Astrocyte (in vitro differentiated cells and primary cell): ENCODE measurements around the gene ATOSA. TPM values are rescaled to one million over a fixed set of nuclear protein-coding genes. Genes with fewer than 3 reads are reported as not detected.

Experiments used
- DNase-seq: peaks from one replicate; pipeline ENCODE4 v3.0.0-alpha.2; 2010; ENCODE audit warnings: low read depth
- FAIRE-seq: peaks from 2 replicates; lab custom pipeline; 2011; peaks lifted over from hg19 to GRCh38; lab: Jason Lieb, UNC
- H2AFZ ChIP-seq: 2 replicates; pipeline ENCODE4 v1.6.0; 2012; ENCODE audit warnings: low read depth, low read length, inconsistent platforms
- H3K27ac ChIP-seq: 2 replicates; pipeline ENCODE4 v1.5.1; 2011; ENCODE audit warnings: low read depth, low read length, inconsistent platforms
- H3K27me3 ChIP-seq: 2 replicates; pipeline ENCODE4 v1.6.0; 2011; ENCODE audit warnings: low read length, inconsistent platforms; ENCODE audit not compliant: insufficient read depth
- H3K36me3 ChIP-seq: 2 replicates; pipeline ENCODE4 v1.5.1; 2011; ENCODE audit warnings: low read length, inconsistent platforms; ENCODE audit not compliant: insufficient read depth
- H3K4me1 ChIP-seq: 2 replicates; pipeline ENCODE4 v1.5.1; 2011; ENCODE audit warnings: low read length, inconsistent platforms; ENCODE audit not compliant: insufficient read depth
- H3K4me2 ChIP-seq: 2 replicates; pipeline ENCODE4 v1.6.0; 2012; ENCODE audit warnings: low read length, inconsistent platforms
- H3K4me3 ChIP-seq: 2 replicates; pipeline ENCODE4 v1.5.1; 2011; ENCODE audit warnings: low read depth, mild to moderate bottlenecking, low read length, inconsistent platforms; ENCODE audit not compliant: insufficient read depth
- H3K79me2 ChIP-seq: 2 replicates; pipeline ENCODE4 v1.6.0; 2012; ENCODE audit warnings: mild to moderate bottlenecking, low read length, inconsistent platforms; ENCODE audit not compliant: insufficient read depth
- H3K9ac ChIP-seq: 2 replicates; pipeline ENCODE4 v1.6.0; 2012; ENCODE audit warnings: mild to moderate bottlenecking, low read length, inconsistent platforms
- H3K9me3 ChIP-seq: 2 replicates; pipeline ENCODE4 v1.5.1; 2012; ENCODE audit warnings: low read depth, mild to moderate bottlenecking, low read length, inconsistent platforms; ENCODE audit not compliant: insufficient read depth
- H4K20me1 ChIP-seq: 2 replicates; pipeline ENCODE4 v1.6.0; 2012; ENCODE audit warnings: low read length, inconsistent platforms; ENCODE audit not compliant: insufficient read depth
- H3K27ac Mint-ChIP-seq: one replicate; pipeline ENCODE4 v1.8.0; 2021; ENCODE audit warnings: mild to moderate bottlenecking, mixed read lengths; ENCODE audit not compliant: unreplicated experiment
- H3K27me3 Mint-ChIP-seq: one replicate; pipeline ENCODE4 v1.8.0; 2021; ENCODE audit warnings: low read depth, mixed read lengths; ENCODE audit not compliant: unreplicated experiment
- H3K36me3 Mint-ChIP-seq: one replicate; pipeline ENCODE4 v1.8.0; 2021; ENCODE audit warnings: low read depth, mixed read lengths; ENCODE audit not compliant: unreplicated experiment
- H3K4me1 Mint-ChIP-seq: one replicate; pipeline ENCODE4 v1.8.0; 2021; ENCODE audit warnings: low read depth, mixed read lengths; ENCODE audit not compliant: unreplicated experiment
- H3K4me3 Mint-ChIP-seq: one replicate; pipeline ENCODE4 v1.8.0; 2021; ENCODE audit warnings: mild to moderate bottlenecking, moderate library complexity, mixed read lengths; ENCODE audit not compliant: unreplicated experiment
- H3K9me3 Mint-ChIP-seq: one replicate; pipeline ENCODE4 v1.8.0; 2021; ENCODE audit warnings: mild to moderate bottlenecking, mixed read lengths; ENCODE audit not compliant: unreplicated experiment
- EZH2 ChIP-seq: IDR thresholded peaks from 2 replicates; pipeline ENCODE4 v1.6.1; 2012; ENCODE audit warnings: mild to moderate bottlenecking, low read length, inconsistent platforms; ENCODE audit not compliant: insufficient read depth
- total RNA-seq: library from RNA; stranded (reverse); gene quantifications from 2 replicates; pipeline ENCODE4 v1.2.1, GENCODE V29; 2021
- TF ChIP-seq, protein P1 (sequence below): IDR thresholded peaks from 2 replicates; pipeline ENCODE4 v1.5.1; 2011; ENCODE audit warnings: low read depth, mild to moderate bottlenecking, inconsistent platforms, low read length, moderate library complexity; ENCODE audit not compliant: insufficient read depth

The ATOSA gene
- total RNA-seq, 1 donor from 2014 or later = 33.8 TPM

DNA sequence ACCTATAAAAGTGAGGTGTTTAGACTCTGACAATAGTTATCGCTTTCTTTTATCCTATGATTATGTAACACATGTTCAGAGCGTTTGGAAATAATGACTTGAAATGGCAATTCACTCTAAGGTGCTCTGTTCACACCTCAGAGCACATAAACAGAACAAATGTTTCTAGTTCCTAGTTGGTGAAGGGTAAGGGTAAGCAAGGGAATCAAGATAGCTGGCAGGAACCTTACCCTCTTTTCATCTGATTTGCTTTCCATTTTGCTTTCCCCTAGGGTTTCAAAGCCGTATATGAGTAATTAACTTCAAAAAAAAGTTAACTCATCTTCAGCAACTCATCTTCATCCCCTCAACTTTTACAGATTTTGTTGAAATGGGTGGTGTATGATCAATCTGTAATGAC, 2.3 kb upstream of the ATOSA start:
- no peak for FAIRE-seq
- Histone ChIP-seq H3K4me3 (no peak overlapping the region), H3K4me2 (no peak overlapping the region), H3K9ac (no peak overlapping the region), H3K9me3 (no peaks in the 10 kb centered on the region), H4K20me1 (no peaks in the 10 kb centered on the region), H3K79me2 (peaks cover 11% of the 10 kb centered on the region), H3K36me3 (no peaks in the 10 kb centered on the region), H3K27me3 (peaks cover 6% of the 10 kb centered on the region), H2AFZ (no peak overlapping the region), H3K27ac (no peak overlapping the region), H3K4me1 (no peaks in the 10 kb centered on the region)
- no peaks in the 10 kb centered on the region for H3K9me3 Mint-ChIP-seq
- no peak overlapping the region for H3K4me3 Mint-ChIP-seq
- no peaks in the 10 kb centered on the region for H3K36me3 Mint-ChIP-seq
- TF ChIP-seq EZH2 = no peak
- TF ChIP-seq, protein P1, sequence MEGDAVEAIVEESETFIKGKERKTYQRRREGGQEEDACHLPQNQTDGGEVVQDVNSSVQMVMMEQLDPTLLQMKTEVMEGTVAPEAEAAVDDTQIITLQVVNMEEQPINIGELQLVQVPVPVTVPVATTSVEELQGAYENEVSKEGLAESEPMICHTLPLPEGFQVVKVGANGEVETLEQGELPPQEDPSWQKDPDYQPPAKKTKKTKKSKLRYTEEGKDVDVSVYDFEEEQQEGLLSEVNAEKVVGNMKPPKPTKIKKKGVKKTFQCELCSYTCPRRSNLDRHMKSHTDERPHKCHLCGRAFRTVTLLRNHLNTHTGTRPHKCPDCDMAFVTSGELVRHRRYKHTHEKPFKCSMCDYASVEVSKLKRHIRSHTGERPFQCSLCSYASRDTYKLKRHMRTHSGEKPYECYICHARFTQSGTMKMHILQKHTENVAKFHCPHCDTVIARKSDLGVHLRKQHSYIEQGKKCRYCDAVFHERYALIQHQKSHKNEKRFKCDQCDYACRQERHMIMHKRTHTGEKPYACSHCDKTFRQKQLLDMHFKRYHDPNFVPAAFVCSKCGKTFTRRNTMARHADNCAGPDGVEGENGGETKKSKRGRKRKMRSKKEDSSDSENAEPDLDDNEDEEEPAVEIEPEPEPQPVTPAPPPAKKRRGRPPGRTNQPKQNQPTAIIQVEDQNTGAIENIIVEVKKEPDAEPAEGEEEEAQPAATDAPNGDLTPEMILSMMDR = no peak
- peaks cover 2% of the 10 kb centered on the region for H3K4me1 Mint-ChIP-seq
- no peak overlapping the region for H3K27ac Mint-ChIP-seq
- no peak for DNase-seq
- peaks cover 1% of the 10 kb centered on the region for H3K27me3 Mint-ChIP-seq

DNA sequence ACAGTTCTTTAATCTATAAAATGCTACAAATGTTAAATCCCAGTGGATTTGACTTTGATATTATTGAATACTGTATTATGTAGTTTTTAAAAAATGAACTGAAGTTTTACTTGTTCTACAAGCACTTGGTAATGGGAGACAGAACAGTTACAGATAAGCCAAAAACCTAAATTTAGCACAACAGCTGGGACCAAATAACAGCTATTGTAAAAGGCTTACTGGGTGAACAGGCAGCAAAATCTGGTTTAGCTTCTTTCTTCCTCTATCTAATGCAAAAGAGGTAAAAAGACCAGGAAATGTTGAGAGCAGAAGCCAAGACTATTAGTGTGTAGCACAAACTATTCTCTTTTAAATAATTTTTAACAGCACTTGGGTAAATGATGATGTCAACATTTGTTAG, 1.6 kb upstream of the ATOSA start:
- no peak overlapping the region for H3K9ac ChIP-seq
- peaks cover 6% of the 10 kb centered on the region for H3K27me3 ChIP-seq
- no peak overlapping the region for H3K4me2 ChIP-seq
- H4K20me1 ChIP-seq = no peaks in the 10 kb centered on the region
- H3K4me1 ChIP-seq = no peaks in the 10 kb centered on the region
- H2AFZ ChIP-seq = no peak overlapping the region
- Mint-ChIP-seq H3K36me3 (no peaks in the 10 kb centered on the region), H3K27ac (no peak overlapping the region), H3K4me3 (no peak overlapping the region), H3K27me3 (peaks cover under 1% of the 10 kb centered on the region), H3K9me3 (no peaks in the 10 kb centered on the region), H3K4me1 (peaks cover 2% of the 10 kb centered on the region)
- no peak overlapping the region for H3K4me3 ChIP-seq
- no peak for TF ChIP-seq EZH2
- TF ChIP-seq, protein P1 = no peak
- FAIRE-seq (no peak), DNase-seq (no peak)
- H3K9me3 ChIP-seq = no peaks in the 10 kb centered on the region
- H3K36me3 ChIP-seq = no peaks in the 10 kb centered on the region
- H3K79me2 ChIP-seq = peaks cover 11% of the 10 kb centered on the region
- H3K27ac ChIP-seq = no peak overlapping the region

- H3K4me1 Mint-ChIP-seq = peaks cover 2% of the 10 kb centered on the region
These were observed 828 bp upstream of the ATOSA start for GRCh38 chr15:52680041-52680391.

More at GRCh38 chr15:52680041-52680391, 828 bp upstream of the ATOSA start:
- Histone ChIP-seq H3K4me3 (peak overlapping the region; percentile 70), H4K20me1 (no peaks in the 10 kb centered on the region), H3K9me3 (no peaks in the 10 kb centered on the region), H3K9ac (peak overlapping the region; percentile 95), H3K27ac (no peak overlapping the region), H2AFZ (peak overlapping the region; percentile 92), H3K27me3 (peaks cover 6% of the 10 kb centered on the region), H3K4me1 (no peaks in the 10 kb centered on the region), H3K36me3 (no peaks in the 10 kb centered on the region), H3K79me2 (peaks cover 15% of the 10 kb centered on the region), H3K4me2 (peak overlapping the region; percentile 90)
- DNase-seq = peak; percentile 11
- Mint-ChIP-seq H3K27ac (peak overlapping the region; percentile 7), H3K4me3 (peak overlapping the region; percentile 99), H3K27me3 (no peaks in the 10 kb centered on the region), H3K9me3 (no peaks in the 10 kb centered on the region), H3K36me3 (no peaks in the 10 kb centered on the region)
- TF ChIP-seq EZH2 = no peak
- TF ChIP-seq, protein P1 = no peak
- FAIRE-seq = no peak
